IMR-90 (cell line): ENCODE data around the gene DNM1.
A peak's percentile ranks its signal among the peaks of the same experiment; 100 is the strongest.

Experiments
- MAFK ChIP-seq: IDR thresholded peaks from 2 replicates; pipeline ENCODE4 v1.6.1; 2012; ENCODE audit warnings: low read depth, low read length, improper control_type of control experiment
- POLR2A ChIP-seq: IDR thresholded peaks from 2 replicates; pipeline ENCODE4 v1.6.1; 2012; ENCODE audit warnings: mild to moderate bottlenecking, low read depth, low read length
- RCOR1 ChIP-seq: IDR thresholded peaks from 2 replicates; pipeline ENCODE4 v1.6.1; 2012; ENCODE audit warnings: mild to moderate bottlenecking, low read length, improper control_type of control experiment; ENCODE audit not compliant: insufficient replicate concordance
- RFX5 ChIP-seq: IDR thresholded peaks from 2 replicates; pipeline ENCODE4 v1.8.0; 2012; ENCODE audit warnings: low read depth, mild to moderate bottlenecking, low read length, moderate library complexity
- TF ChIP-seq, protein P1 (sequence below): conservative IDR thresholded peaks from 2 replicates; pipeline ENCODE4 v1.5.1; 2012; ENCODE audit warnings: mild to moderate bottlenecking, low read depth, low read length, improper control_type of control experiment

DNA sequence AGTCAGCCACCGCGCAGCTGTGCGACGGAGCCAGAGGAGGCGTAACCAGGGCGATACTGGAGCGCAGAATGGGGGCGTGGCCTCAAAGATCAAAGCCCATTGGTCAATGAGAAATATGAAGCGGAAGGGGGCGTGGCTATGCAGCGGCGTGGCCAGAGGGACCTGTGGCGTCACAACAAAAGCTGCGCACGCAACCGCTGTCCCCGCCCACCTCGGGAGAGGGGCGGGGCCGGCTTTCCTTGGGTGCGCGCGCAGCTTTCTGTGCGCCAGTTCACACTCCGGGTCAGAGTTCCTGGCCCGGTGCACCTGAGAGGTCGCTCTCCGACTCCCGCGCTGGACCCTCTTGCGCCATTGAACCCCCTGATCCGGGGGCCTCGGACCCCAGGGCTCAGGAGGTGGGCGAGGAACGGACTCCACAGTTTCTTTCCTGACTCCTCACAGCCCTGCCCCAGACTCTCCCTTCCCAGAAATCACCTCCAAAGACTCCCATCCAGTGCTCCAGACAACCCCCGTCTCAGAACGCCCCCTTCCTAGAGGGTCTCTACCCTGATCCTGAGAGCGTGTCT lies 72.9 kb downstream of the DNM1 start, which contains the start of gene SWI5:
- TF ChIP-seq, protein P1, sequence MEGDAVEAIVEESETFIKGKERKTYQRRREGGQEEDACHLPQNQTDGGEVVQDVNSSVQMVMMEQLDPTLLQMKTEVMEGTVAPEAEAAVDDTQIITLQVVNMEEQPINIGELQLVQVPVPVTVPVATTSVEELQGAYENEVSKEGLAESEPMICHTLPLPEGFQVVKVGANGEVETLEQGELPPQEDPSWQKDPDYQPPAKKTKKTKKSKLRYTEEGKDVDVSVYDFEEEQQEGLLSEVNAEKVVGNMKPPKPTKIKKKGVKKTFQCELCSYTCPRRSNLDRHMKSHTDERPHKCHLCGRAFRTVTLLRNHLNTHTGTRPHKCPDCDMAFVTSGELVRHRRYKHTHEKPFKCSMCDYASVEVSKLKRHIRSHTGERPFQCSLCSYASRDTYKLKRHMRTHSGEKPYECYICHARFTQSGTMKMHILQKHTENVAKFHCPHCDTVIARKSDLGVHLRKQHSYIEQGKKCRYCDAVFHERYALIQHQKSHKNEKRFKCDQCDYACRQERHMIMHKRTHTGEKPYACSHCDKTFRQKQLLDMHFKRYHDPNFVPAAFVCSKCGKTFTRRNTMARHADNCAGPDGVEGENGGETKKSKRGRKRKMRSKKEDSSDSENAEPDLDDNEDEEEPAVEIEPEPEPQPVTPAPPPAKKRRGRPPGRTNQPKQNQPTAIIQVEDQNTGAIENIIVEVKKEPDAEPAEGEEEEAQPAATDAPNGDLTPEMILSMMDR, result no peak
- no peak for TF ChIP-seq MAFK
- no peak for TF ChIP-seq POLR2A
- TF ChIP-seq RCOR1, result no peak
- peak; percentile 11; the same call in 1 of the 2 replicates for TF ChIP-seq RFX5
